G401.6 (cell line): ENCODE data around the gene ATP9A.
"Not testable (repeated sequence)": the region's sequence is repeated elsewhere in the genome, so short reads cannot be mapped to it uniquely, and the experiment has no call there.

Experiments used
- FAIRE-seq: peaks from 2 replicates; lab custom pipeline; 2012; peaks lifted over from hg19 to GRCh38; lab: Jason Lieb, UNC

Gene ATP9A

GRCh38 chr20:51691703-51692102 is 76.5 kb downstream of the ATP9A start:
- FAIRE-seq: no peak

GRCh38 chr20:51688600-51689244 is 79.5 kb downstream of the ATP9A start:
- FAIRE-seq: no peak

- FAIRE-seq: no peak
These were observed 80.6 kb downstream of the ATP9A start for GRCh38 chr20:51687630-51688029.

- no peak for FAIRE-seq
These were observed 81.1 kb downstream of the ATP9A start for GRCh38 chr20:51687108-51687507.

GRCh38 chr20:51685494-51685893 is 82.7 kb downstream of the ATP9A start:
- not testable (repeated sequence) for FAIRE-seq

DNA sequence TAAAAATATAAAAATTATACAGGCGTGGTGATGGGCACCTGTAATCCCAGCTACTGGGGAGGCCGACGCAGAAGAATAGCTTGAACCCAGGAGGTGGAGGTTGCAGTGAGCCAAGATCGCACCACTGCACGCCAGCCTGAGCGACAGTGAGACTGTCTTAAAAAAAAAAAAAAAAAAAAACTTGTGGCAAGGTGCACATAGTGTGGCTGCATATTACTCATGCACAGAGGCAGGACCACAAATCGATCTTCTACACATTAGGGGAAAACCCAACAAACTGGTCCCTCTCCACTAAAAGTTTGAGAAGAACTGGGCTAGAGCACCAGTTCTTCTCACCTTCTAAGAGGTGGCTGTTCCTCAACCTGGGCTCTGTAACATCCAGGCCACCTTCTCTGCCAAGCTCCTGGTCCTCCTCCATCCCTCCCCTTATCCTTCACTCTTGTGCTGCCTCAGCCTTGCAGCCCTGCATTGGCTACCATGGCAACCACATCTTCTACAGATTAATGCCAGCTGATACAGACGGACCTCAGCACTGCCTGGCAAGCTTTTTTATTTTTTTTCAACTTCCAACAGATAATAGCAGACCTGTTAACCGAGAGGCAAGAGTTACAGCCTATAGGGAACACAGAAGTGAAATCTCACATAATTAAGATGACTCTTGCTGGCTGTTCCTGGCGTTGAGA is 88.0 kb downstream of the ATP9A start:
- no peak for FAIRE-seq

DNA sequence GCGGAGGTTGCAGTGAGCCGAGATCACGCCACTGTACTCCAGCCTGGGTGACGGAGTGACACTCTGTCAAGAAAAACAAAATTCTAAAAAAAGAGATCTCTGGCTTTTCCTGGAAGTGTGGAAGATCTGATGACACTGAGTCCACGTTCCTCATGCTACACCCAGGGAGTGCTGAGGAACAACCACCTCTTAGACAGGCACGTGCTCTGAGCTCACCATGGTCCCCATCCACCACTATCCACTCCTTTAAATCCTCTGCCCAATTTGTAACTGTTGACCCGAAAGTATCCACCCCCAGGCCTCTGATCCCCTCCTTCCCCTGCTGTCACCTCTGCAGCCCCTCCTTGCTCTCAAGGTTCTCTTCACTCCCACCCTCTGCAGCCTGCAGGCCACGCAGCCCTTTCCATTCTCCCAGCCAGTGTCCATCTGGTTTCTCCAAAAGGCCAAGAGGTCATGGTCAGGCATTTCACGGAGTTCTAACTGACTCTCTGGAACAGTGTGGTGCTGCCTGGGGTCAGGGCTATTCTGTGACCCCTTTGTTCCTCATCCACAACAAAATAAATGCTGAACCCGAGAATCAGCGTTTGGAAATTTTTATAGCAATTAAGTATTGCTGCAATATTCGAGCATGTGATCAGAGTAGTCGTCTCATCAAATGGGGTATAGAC is 88.8 kb downstream of the ATP9A start:
- FAIRE-seq: no peak

DNA sequence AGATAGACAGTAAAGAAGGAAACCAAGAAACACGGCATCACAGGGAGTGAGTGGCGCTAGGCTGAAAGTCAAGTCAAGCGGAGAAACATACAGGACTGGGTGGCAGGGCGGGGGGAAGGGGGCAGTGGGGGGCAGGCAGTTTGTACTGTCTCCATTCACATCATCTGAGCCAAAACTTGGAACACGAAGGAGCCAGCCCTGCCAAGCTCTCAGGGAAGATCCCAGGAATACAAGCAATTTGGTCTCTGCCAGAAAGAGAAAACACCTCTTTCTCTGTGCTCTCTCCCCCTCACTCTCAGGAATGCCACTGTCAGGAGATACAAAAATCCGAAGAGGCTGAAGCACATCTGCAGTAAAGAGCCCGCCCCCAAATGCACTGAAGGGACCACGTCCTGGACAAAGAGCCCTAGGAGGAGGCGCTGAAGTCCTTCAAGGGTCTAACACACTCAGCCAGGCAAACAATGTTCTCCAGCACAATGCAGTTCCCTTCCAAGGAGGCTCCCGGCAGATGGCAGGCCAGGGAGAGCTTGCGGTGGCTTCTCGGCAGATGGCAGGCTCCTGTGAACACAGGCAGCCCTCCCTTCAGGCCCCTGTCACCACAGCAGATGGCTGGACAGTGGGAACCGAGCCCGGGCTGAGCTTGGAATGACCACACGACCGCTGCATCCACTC is 90.0 kb downstream of the ATP9A start:
- FAIRE-seq: no peak

GRCh38 chr20:51668947-51669346 is 99.2 kb downstream of the ATP9A start:
- FAIRE-seq: no peak

DNA sequence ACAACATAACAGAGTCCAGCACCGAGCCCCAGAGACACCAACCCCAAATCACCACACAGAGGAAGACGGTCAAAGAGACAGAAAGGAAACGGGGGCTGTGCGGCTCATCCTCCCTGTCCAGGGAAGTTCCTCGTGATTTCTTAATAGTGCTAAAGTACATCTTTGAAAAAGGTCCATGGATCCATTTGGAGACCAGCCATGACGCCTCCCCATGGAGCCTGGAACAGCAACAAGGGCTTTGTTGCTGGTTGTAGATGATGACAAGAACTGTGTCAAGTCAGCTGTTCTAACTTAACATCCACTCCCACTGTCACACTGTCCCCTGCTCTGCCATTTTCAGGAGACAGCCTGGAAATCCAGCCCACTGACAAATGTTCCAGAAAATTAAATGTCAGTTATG is 99.7 kb downstream of the ATP9A start:
- no peak for FAIRE-seq

- no peak for FAIRE-seq
These were observed 100.7 kb downstream of the ATP9A start for GRCh38 chr20:51667491-51667890.

DNA sequence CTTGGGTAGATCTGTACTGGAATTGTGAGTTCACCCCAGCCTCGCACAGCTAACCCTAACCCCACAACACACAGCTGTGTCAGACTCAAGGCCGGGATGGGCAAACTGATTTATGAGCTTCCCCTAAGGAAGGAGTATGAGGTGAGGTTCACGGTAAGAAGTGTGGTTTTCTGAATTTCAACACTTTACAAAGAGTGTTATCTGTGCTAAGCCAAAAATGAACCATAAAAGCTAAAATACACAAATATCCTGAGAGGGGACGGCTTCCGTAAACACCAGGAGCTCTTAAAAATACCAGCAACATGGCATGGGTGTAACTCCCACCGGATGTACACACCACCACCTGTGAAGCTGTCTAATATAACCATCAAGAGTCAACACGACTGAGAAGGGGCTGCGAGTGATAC is 101.2 kb downstream of the ATP9A start:
- FAIRE-seq: no peak

DNA sequence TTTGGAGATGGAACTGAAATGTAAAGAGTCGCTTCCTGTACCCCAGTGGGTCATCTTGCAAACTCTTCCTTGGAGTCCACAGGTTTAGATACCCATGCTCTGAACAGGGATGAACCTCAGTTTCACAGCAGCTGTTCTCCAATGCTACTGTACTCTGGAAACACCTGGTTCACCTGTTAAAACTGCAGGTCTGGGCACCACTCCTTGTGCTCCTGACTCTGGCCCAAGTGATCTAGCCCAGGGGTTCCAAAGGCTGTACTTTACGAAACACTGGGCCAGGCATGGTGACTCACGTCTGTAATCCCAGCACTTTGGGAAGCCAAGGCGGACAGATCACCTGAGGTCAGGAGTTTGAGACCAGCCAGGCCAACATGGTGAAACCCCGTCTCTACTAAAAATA is 102.1 kb downstream of the ATP9A start:
- no peak for FAIRE-seq

DNA sequence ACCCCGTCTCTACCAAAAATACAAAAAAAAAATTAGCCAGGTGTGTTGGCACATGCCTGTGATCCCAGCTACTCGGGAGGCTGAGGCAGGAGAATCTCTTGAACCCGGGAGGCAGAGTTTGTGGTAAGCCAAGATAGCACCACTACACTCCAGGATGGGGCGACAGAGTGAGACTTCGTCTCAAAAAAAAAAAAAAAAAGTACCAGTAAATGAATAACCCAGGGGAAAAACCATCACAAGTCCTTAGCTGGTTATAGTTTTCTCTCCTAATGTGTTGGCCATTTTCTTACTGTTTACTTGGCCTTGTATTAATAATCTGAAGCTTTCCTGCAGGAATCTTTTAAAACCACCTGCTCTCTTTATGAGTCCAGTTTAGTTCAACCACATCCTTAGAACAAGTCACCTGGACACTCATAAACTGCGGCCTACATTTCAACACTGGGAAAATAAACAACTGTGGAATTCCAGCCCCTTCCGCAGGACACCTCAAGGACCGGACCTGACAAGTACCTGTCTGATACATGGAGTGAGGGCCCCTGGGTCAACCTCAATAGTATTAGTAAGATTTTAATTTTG is 102.6 kb downstream of the ATP9A start:
- FAIRE-seq: no peak

GRCh38 chr20:51661609-51662178 is 106.5 kb downstream of the ATP9A start:
- FAIRE-seq: no peak

GRCh38 chr20:51660672-51661608 is 107.2 kb downstream of the ATP9A start:
- FAIRE-seq: no peak

DNA sequence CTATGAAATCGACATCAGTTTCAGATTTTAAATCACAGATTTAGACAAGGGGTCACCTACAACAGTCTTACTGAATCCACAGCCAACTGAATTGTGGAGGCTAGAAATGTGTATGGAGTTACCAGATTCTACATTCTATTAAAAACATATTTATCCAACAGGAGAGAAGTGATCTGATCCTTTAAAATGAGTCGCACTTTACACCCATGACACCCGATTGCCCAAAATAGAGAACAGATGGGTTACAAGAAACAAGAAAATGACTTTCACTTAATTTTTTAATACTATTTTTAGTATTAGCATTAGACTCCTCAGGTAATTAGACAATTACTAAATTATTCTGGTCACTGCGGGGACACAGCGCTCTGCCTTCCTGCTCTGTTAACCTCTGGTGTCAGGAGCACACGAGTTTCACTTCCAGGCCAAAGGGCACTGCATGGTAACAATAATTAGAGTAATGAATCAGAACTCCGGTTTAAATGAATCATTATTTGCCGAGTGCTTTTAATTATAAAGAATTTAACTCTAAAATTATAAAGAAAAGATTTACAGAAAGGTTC is 108.6 kb downstream of the ATP9A start:
- FAIRE-seq: no peak

DNA sequence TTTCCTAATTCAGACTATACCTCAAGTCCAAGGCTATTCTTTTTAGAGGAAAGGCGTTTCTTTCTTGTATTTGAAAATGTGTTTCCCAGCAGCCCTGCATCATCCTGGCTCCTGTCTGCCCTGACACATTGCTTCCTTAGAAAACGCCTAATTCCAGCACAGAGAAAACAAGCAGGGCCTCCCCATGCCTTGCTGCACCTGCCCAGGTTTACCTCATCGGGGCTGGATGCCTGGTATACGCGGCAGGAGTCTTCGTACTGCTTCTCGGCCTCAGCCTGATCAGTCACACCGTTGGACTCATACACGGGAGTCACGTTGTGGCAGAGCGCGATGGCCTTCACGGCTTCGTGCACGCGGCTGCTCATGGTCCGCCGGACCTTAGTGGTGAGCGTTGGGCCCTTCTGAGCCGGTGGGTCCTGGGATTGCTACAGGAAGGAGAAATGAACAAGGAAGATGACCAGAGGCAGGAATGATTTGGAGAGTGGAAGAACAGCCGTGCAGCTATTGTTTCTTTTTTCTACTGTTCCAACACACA is 111.4 kb downstream of the ATP9A start:
- no peak for FAIRE-seq

GRCh38 chr20:51656089-51656488 is 112.1 kb downstream of the ATP9A start:
- FAIRE-seq: not testable (repeated sequence)

- no peak for FAIRE-seq
These were observed 113.7 kb downstream of the ATP9A start for GRCh38 chr20:51654495-51654894.

DNA sequence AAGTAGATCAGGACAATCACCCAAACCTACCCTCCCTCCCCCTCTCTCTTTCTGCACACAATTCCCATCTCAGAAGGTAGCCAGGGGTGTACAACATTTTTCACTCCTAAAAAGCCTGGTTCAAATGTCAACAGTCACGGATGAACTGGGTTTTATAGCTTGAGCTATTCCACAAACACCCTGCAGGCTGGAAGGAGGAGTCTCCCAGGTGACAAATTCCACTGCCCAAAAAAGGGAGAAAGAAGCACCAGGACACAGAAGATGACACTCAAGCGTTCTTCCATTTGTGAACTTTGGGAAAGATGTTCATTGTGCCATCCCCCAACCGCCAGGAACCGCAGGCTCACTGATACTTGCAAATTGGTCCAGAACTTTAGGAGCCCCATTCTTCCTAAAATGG is 114.1 kb downstream of the ATP9A start:
- FAIRE-seq: no peak
